ENCODE results near the gene XRCC5. TPM values are rescaled to one million over a fixed set of nuclear protein-coding genes. Genes with fewer than 3 reads are reported as not detected.

The XRCC5 gene
- total RNA-seq, 1 donor from 2014 or later = 807 TPM

- Mint-ChIP-seq H3K27ac (no peak overlapping the region), H3K4me1 (no peaks in the 10 kb centered on the region), H3K9me3 (no peaks in the 10 kb centered on the region), H3K4me3 (no peak overlapping the region), H3K36me3 (peaks cover 12% of the 10 kb centered on the region), H3K27me3 (ENCODE audit: insufficient read depth, low read depth) (no peaks in the 10 kb centered on the region)
- no peak overlapping the region for H3K9ac ChIP-seq
- no peaks in the 10 kb centered on the region for H4K20me1 ChIP-seq (ENCODE audit: low read depth)
- no peaks in the 10 kb centered on the region for H3F3A ChIP-seq (ENCODE audit: low read depth)
- no peak overlapping the region for H3K4me3 ChIP-seq
- TF ChIP-seq EZH2phosphoT487 (IDR thresholded peaks at IDR 0.05) = no peak
- TF ChIP-seq CTCF (IDR thresholded peaks at IDR 0.05) = no peak
- TF ChIP-seq EZH2 (IDR thresholded peaks at IDR 0.05) = no peak
- peaks cover 3% of the 10 kb centered on the region for H3K36me3 ChIP-seq
- no peaks in the 10 kb centered on the region for H3K9me3 ChIP-seq (ENCODE audit: low read depth)
- DNase-seq (ENCODE audit: low spot score) = no peak
- H3K4me1 ChIP-seq = no peaks in the 10 kb centered on the region
- no peak overlapping the region for H3K4me2 ChIP-seq
- H3K27me3 ChIP-seq = no peaks in the 10 kb centered on the region
- H2AFZ ChIP-seq (replicated peaks) = no peak overlapping the region
- H3K79me2 ChIP-seq (ENCODE audit: low read depth) = no peaks in the 10 kb centered on the region
- no peak overlapping the region for H3K27ac ChIP-seq
These were observed 42.9 kb upstream of the XRCC5 start for GRCh38 chr2:216066230-216066629.

GRCh38 chr2:216069028-216069427 is 40.1 kb upstream of the XRCC5 start:
- H3K27me3 ChIP-seq = no peaks in the 10 kb centered on the region
- Mint-ChIP-seq H3K9me3 (no peaks in the 10 kb centered on the region), H3K36me3 (peaks cover 12% of the 10 kb centered on the region), H3K4me3 (no peak overlapping the region), H3K4me1 (no peaks in the 10 kb centered on the region), H3K27ac (no peak overlapping the region), H3K27me3 (ENCODE audit: insufficient read depth, low read depth) (no peaks in the 10 kb centered on the region)
- H3K4me3 ChIP-seq = no peak overlapping the region
- no peak overlapping the region for H3K27ac ChIP-seq
- no peak overlapping the region for H2AFZ ChIP-seq (replicated peaks)
- H3K9ac ChIP-seq = no peak overlapping the region
- peaks cover 7% of the 10 kb centered on the region for H4K20me1 ChIP-seq (ENCODE audit: low read depth)
- H3K4me2 ChIP-seq = no peak overlapping the region
- no peaks in the 10 kb centered on the region for H3K4me1 ChIP-seq
- DNase-seq (ENCODE audit: low spot score) = no peak
- no peaks in the 10 kb centered on the region for H3K9me3 ChIP-seq (ENCODE audit: low read depth)
- peaks cover 8% of the 10 kb centered on the region for H3K36me3 ChIP-seq
- no peaks in the 10 kb centered on the region for H3K79me2 ChIP-seq (ENCODE audit: low read depth)
- no peaks in the 10 kb centered on the region for H3F3A ChIP-seq (ENCODE audit: low read depth)
- TF ChIP-seq EZH2 (IDR thresholded peaks at IDR 0.05) = no peak
- no peak for TF ChIP-seq CTCF (IDR thresholded peaks at IDR 0.05)
- no peak for TF ChIP-seq EZH2phosphoT487 (IDR thresholded peaks at IDR 0.05)

GRCh38 chr2:216070195-216070594 is 39.0 kb upstream of the XRCC5 start:
- H3K9me3 Mint-ChIP-seq = no peaks in the 10 kb centered on the region
- Histone ChIP-seq H3K27ac (no peak overlapping the region), H3K9me3 (ENCODE audit: low read depth) (no peaks in the 10 kb centered on the region), H3K4me2 (no peak overlapping the region), H3K36me3 (peaks cover 8% of the 10 kb centered on the region), H3K4me3 (no peak overlapping the region), H3K27me3 (no peaks in the 10 kb centered on the region), H3K4me1 (no peaks in the 10 kb centered on the region), H3K79me2 (ENCODE audit: low read depth) (no peaks in the 10 kb centered on the region), H3K9ac (no peak overlapping the region), H4K20me1 (ENCODE audit: low read depth) (peaks cover 7% of the 10 kb centered on the region), H3F3A (ENCODE audit: low read depth) (no peaks in the 10 kb centered on the region), H2AFZ (replicated peaks) (no peak overlapping the region)
- no peaks in the 10 kb centered on the region for H3K27me3 Mint-ChIP-seq (ENCODE audit: insufficient read depth, low read depth)
- no peak for TF ChIP-seq CTCF (IDR thresholded peaks at IDR 0.05)
- TF ChIP-seq EZH2phosphoT487 (IDR thresholded peaks at IDR 0.05) = no peak
- no peak for TF ChIP-seq EZH2 (IDR thresholded peaks at IDR 0.05)
- peaks cover 11% of the 10 kb centered on the region for H3K36me3 Mint-ChIP-seq
- H3K27ac Mint-ChIP-seq = no peak overlapping the region
- no peak overlapping the region for H3K4me3 Mint-ChIP-seq
- DNase-seq (ENCODE audit: low spot score) = no peak
- H3K4me1 Mint-ChIP-seq = no peaks in the 10 kb centered on the region

Data from neural progenitor cell (in vitro differentiated cells).